HG03066 (cell line): Measurements from ENCODE around the gene TBC1D3K.
"Not testable (repeated sequence)": the region's sequence is repeated elsewhere in the genome, so short reads cannot be mapped to it uniquely, and the experiment has no call there.

Experiments
- ATAC-seq: cut with Tn5 transposase; IDR thresholded peaks from one replicate; pipeline ENCODE4 v1.9.1; 2021; ENCODE audit warnings: low read depth; ENCODE audit not compliant: unreplicated experiment

The TBC1D3K gene

GRCh38 chr17:37924115-37924514, at the start of gene TBC1D3K:
TSS of gene TBC1D3K (plus strand) at chr17:37924415. CDS start at chr17:37926000, 1,585 bp downstream.
- ATAC-seq, result not testable (repeated sequence)

- ATAC-seq, result no peak
Measured at GRCh38 chr17:37884516-37884915, 39.7 kb upstream of the TBC1D3K start.

- ATAC-seq, result no peak
Measured at GRCh38 chr17:37885136-37885535, 39.1 kb upstream of the TBC1D3K start.

GRCh38 chr17:37888881-37889280, 35.3 kb upstream of the TBC1D3K start:
- no peak for ATAC-seq

- ATAC-seq, result not testable (repeated sequence)
Measured at GRCh38 chr17:37896961-37897360, 27.3 kb upstream of the TBC1D3K start.
